IMR-90 (cell line): ENCODE data around the gene VEPH1. TPM values are rescaled to one million over a fixed set of nuclear protein-coding genes. Genes with fewer than 3 reads are reported as not detected.

ENCODE experiments used
- ATAC-seq: fragments of 200-7000 bp; cut with Tn5 transposase; 2 replicates; pipeline ENCODE4 v1.9.1; 2020; ENCODE audit warnings: low read depth, mild to moderate bottlenecking, moderate library complexity
- BruUV-seq: library from RNA; stranded (reverse); fragments of 400-500 nt; replicated peaks from 2 replicates; lab custom pipeline; 2021; lab: Mats Ljungman, UMichigan
- CTCF ChIA-PET: fragments of 300-600 bp; formaldehyde crosslinking; extraction: SDS; loops from one replicate; lab custom pipeline; 2021; ENCODE audit warnings: antibody characterized with exemption; lab: Yijun Ruan, JAX
- POLR2A ChIA-PET: fragments of 300-600 bp; sonication (Branson Sonifier 250); formaldehyde crosslinking; loops from one replicate; lab custom pipeline; 2022; ENCODE audit warnings: antibody characterized with exemption; ENCODE audit not compliant: unreplicated experiment; lab: Charles Lee
- DNase-seq: peaks from one replicate; pipeline ENCODE4 v3.0.0; 2013
- H2AFZ ChIP-seq: replicated peaks from 2 replicates; pipeline ENCODE3; 2013; ENCODE audit warnings: low read length, mild to moderate bottlenecking; ENCODE audit not compliant: poor library complexity
- H2AK5ac ChIP-seq: 2 replicates; pipeline ENCODE4 v1.6.1; 2013; ENCODE audit warnings: low read depth, low read length, inconsistent platforms
- H2AK9ac ChIP-seq: replicated peaks from 2 replicates; pipeline ENCODE3; 2013; ENCODE audit warnings: mild to moderate bottlenecking, low read depth, low read length, moderate library complexity; ENCODE audit not compliant: poor library complexity
- H2BK120ac ChIP-seq: 2 replicates; pipeline ENCODE4 v1.6.1; 2013; ENCODE audit warnings: low read depth, low read length, inconsistent platforms
- H2BK15ac ChIP-seq: 3 replicates; pipeline ENCODE4 v1.6.1; 2013; ENCODE audit warnings: low read depth, low read length, inconsistent platforms
- H2BK20ac ChIP-seq: 2 replicates; pipeline ENCODE4 v1.6.1; 2013; ENCODE audit warnings: low read depth, mild to moderate bottlenecking, inconsistent platforms, low read length, moderate library complexity
- H2BK5ac ChIP-seq: 2 replicates; pipeline ENCODE4 v1.6.1; 2013; ENCODE audit warnings: mild to moderate bottlenecking, low read depth, low read length, inconsistent platforms; ENCODE audit not compliant: poor library complexity, severe bottlenecking
- H3K14ac ChIP-seq: replicated peaks from 2 replicates; pipeline ENCODE4 v1.6.1; 2013; ENCODE audit warnings: low read depth, low read length, inconsistent platforms
- H3K18ac ChIP-seq: 2 replicates; pipeline ENCODE4 v1.6.1; 2013; ENCODE audit warnings: low read depth, low read length, control low read depth
- H3K23ac ChIP-seq: 2 replicates; pipeline ENCODE4 v1.6.1; 2013; ENCODE audit warnings: low read depth, low read length, inconsistent platforms
- H3K27ac ChIP-seq: 2 replicates; pipeline ENCODE4 v1.5.1; 2013; ENCODE audit warnings: mild to moderate bottlenecking, control low read depth, low read length; ENCODE audit not compliant: insufficient read depth
- H3K27me3 ChIP-seq: 2 replicates; pipeline ENCODE4 v1.6.1; 2013; ENCODE audit warnings: low read length; ENCODE audit not compliant: control insufficient read depth, insufficient read depth
- H3K36me3 ChIP-seq: 2 replicates; pipeline ENCODE4 v1.6.1; 2013; ENCODE audit warnings: low read length, mixed read lengths; ENCODE audit not compliant: control insufficient read depth, insufficient read depth
- H3K4ac ChIP-seq: 2 replicates; pipeline ENCODE4 v1.6.1; 2013; ENCODE audit warnings: low read depth, low read length, inconsistent platforms
- H3K4me1 ChIP-seq: 2 replicates; pipeline ENCODE4 v1.6.1; 2013; ENCODE audit warnings: low read length, mixed read lengths; ENCODE audit not compliant: control insufficient read depth, insufficient read depth
- H3K4me2 ChIP-seq: 2 replicates; pipeline ENCODE4 v1.6.1; 2013; ENCODE audit warnings: low read depth, mild to moderate bottlenecking, control low read depth, low read length, moderate library complexity
- H3K4me3 ChIP-seq: 2 replicates; pipeline ENCODE4 v1.5.1; 2013; ENCODE audit warnings: low read depth, mild to moderate bottlenecking, control low read depth, low read length, moderate library complexity; ENCODE audit not compliant: insufficient read depth
- H3K56ac ChIP-seq: 2 replicates; pipeline ENCODE4 v1.6.1; 2013; ENCODE audit warnings: low read length, inconsistent platforms; ENCODE audit not compliant: insufficient read depth; ENCODE audit errors: extremely low read depth
- H3K79me1 ChIP-seq, 2 experiments: 2 replicates each; pipeline ENCODE4 v1.6.1; 2013; ENCODE audit warnings: low read length in 2 of 2, inconsistent platforms in 1 of 2, low read depth in 1 of 2
- H3K9ac ChIP-seq: 2 replicates; pipeline ENCODE4 v1.6.1; 2013; ENCODE audit warnings: low read depth, low read length, control low read depth
- H3K9me1 ChIP-seq: 2 replicates; pipeline ENCODE4 v1.6.1; 2013; ENCODE audit warnings: low read length, inconsistent platforms; ENCODE audit not compliant: insufficient read depth
- H3K9me3 ChIP-seq: 2 replicates; pipeline ENCODE4 v1.6.1; 2013; ENCODE audit warnings: low read length; ENCODE audit not compliant: control insufficient read depth, insufficient read depth
- H4K20me1 ChIP-seq: 2 replicates; pipeline ENCODE4 v1.6.1; 2013; ENCODE audit warnings: low read length, inconsistent platforms; ENCODE audit not compliant: insufficient read depth
- H4K5ac ChIP-seq: 2 replicates; pipeline ENCODE4 v1.6.1; 2013; ENCODE audit warnings: mild to moderate bottlenecking, low read depth, low read length, control low read depth
- H4K8ac ChIP-seq, 2 experiments: 2 replicates each; pipeline ENCODE4 v1.6.1; 2013; ENCODE audit warnings: low read depth in 2 of 2, low read length in 2 of 2, control low read depth in 1 of 2, inconsistent platforms in 1 of 2
- H4K91ac ChIP-seq: 2 replicates; pipeline ENCODE4 v1.6.1; 2013; ENCODE audit warnings: low read depth, low read length, inconsistent platforms; ENCODE audit not compliant: insufficient read depth
- BHLHE40 ChIP-seq: fragments of 150-350 bp; IDR thresholded peaks from 2 replicates; pipeline ENCODE4 v1.6.1; 2016; ENCODE audit warnings: mild to moderate bottlenecking, low read depth, low read length
- CEBPB ChIP-seq: IDR thresholded peaks from 2 replicates; pipeline ENCODE4 v1.6.1; 2012; ENCODE audit warnings: low read depth, low read length, improper control_type of control experiment
- CHD1 ChIP-seq: IDR thresholded peaks from 2 replicates; pipeline ENCODE4 v1.6.1; 2012; ENCODE audit warnings: low read depth, low read length, improper control_type of control experiment
- CTCF ChIP-seq: conservative IDR thresholded peaks from 2 replicates; pipeline ENCODE4 v1.5.1; 2012; ENCODE audit warnings: mild to moderate bottlenecking, low read depth, low read length, improper control_type of control experiment
- ELK1 ChIP-seq: fragments of 150-350 bp; IDR thresholded peaks from 2 replicates; pipeline ENCODE4 v1.6.1; 2016; ENCODE audit warnings: low read depth, mild to moderate bottlenecking, low read length, moderate library complexity, borderline replicate concordance
- FOS ChIP-seq: fragments of 150-350 bp; IDR thresholded peaks from 2 replicates; pipeline ENCODE4 v1.6.1; 2016; ENCODE audit warnings: low read depth, low read length
- MAFK ChIP-seq: IDR thresholded peaks from 2 replicates; pipeline ENCODE4 v1.6.1; 2012; ENCODE audit warnings: low read depth, low read length, improper control_type of control experiment
- MAZ ChIP-seq: IDR thresholded peaks from 2 replicates; pipeline ENCODE4 v1.6.1; 2012; ENCODE audit warnings: low read depth, mild to moderate bottlenecking, low read length, improper control_type of control experiment, moderate library complexity, borderline replicate concordance
- NFE2L2 ChIP-seq: fragments of 150-350 bp; IDR thresholded peaks from 2 replicates; pipeline ENCODE4 v1.6.1; 2016; ENCODE audit warnings: low read depth, mild to moderate bottlenecking, low read length
- RAD21 ChIP-seq: IDR thresholded peaks from 2 replicates; pipeline ENCODE4 v1.6.1; 2012; ENCODE audit warnings: low read length, improper control_type of control experiment
- RFX5 ChIP-seq: IDR thresholded peaks from 2 replicates; pipeline ENCODE4 v1.8.0; 2012; ENCODE audit warnings: low read depth, mild to moderate bottlenecking, low read length, moderate library complexity
- USF2 ChIP-seq: fragments of 150-350 bp; IDR thresholded peaks from 2 replicates; pipeline ENCODE4 v1.6.1; 2017; ENCODE audit warnings: mild to moderate bottlenecking, antibody characterized with exemption, low read length, low read depth
- dilution Hi-C: fragments of 300-500 bp; cut with HindIII; formaldehyde crosslinking; loops from one replicate; pipeline ENCODE4 v1.14.3; 2018; ENCODE audit warnings: low sequenced_read_pairs; ENCODE audit not compliant: unreplicated experiment
- in situ Hi-C: fragments of 300-500 bp; cut with MboI; formaldehyde crosslinking; loops from 3 replicates; pipeline ENCODE4 v1.14.3; 2019; ENCODE audit warnings: low sequenced_read_pairs, inconsistent platforms, mixed read lengths
- intact Hi-C: fragments of 100-400 bp; cut with micrococcal nuclease; formaldehyde crosslinking; loops from 2 replicates; pipeline ENCODE4 v1.10.0; 2022
- polyA plus RNA-seq, 3 experiments: library from polyadenylated mRNA; depleted of rRNA; stranded (reverse); fragments of >200 nt; gene quantifications; 2 replicates each; pipeline ENCODE4 v1.2.3, GENCODE V29; 2012; ENCODE audit warnings: low replicate concordance in 1 of 3
- total RNA-seq: library from RNA; depleted of rRNA; stranded (reverse); fragments of >200 nt; gene quantifications from 2 replicates; pipeline ENCODE4 v1.2.3, GENCODE V29; 2012

The VEPH1 gene
- total and polyA plus RNA-seq, 2 of the 4 experiments (the other 2 are of a cell fraction) = 30.5 to 130 TPM

- in situ Hi-C loops = no loop called here
- Histone ChIP-seq H4K5ac (no peak overlapping the region), H3K27ac (no peak overlapping the region), H2AK5ac (no peak overlapping the region), H3K18ac (no peak overlapping the region), H3K36me3 (no peaks in the 10 kb centered on the region), H4K91ac (no peak overlapping the region), H2AK9ac (no peak overlapping the region), H3K9me3 (no peaks in the 10 kb centered on the region), H3K4ac (no peak overlapping the region), H2BK20ac (no peak overlapping the region), H3K56ac (no peak overlapping the region), H2AFZ (no peak overlapping the region), H3K4me2 (no peak overlapping the region), H4K8ac (no peak overlapping the region), H2BK120ac (no peak overlapping the region), H3K4me3 (no peak overlapping the region), H3K27me3 (no peaks in the 10 kb centered on the region), H3K79me1 (peaks cover 12 to 29% of the 10 kb centered on the region in 2 experiments; a peak in 3 of 4 replicates), H2BK15ac (no peak overlapping the region), H3K14ac (no peak overlapping the region), H2BK5ac (no peak overlapping the region), H4K20me1 (no peaks in the 10 kb centered on the region), H3K9me1 (peaks cover 2% of the 10 kb centered on the region; the same call in 1 of the 2 replicates), H3K23ac (no peak overlapping the region), H3K9ac (no peak overlapping the region), H3K4me1 (peaks cover 9% of the 10 kb centered on the region)
- no TSS peak for BruUV-seq
- no peak for DNase-seq
- intact Hi-C loops = loop anchor here (5.0 kb wide), 1 partner anchor 820 kb away; no protein-coding TSS in a partner anchor
- TF ChIP-seq FOS (no peak), BHLHE40 (no peak), ELK1 (no peak), USF2 (no peak), MAFK (no peak), RFX5 (no peak), MAZ (no peak), CEBPB (no peak), NFE2L2 (no peak), CTCF (no peak), RAD21 (no peak), CHD1 (no peak)
- POLR2A ChIA-PET = no interaction called here
- no peak for ATAC-seq
- dilution Hi-C loops = no loop called here
- CTCF ChIA-PET = no interaction called here
Measured at GRCh38 chr3:157522648-157523047, 19.4 kb upstream of the VEPH1 start.
